GM11168 (cell line): Measurements from ENCODE around the gene SNAP91.
"Not testable (repeated sequence)": the region's sequence is repeated elsewhere in the genome, so short reads cannot be mapped to it uniquely, and the experiment has no call there.

Experiments
- in situ Hi-C: fragments of 300-500 bp; cut with MboI; formaldehyde crosslinking; loops from one replicate; pipeline ENCODE4 v1.12.0; 2022; ENCODE audit warnings: low sequenced_read_pairs; ENCODE audit not compliant: unreplicated experiment

The SNAP91 gene

DNA sequence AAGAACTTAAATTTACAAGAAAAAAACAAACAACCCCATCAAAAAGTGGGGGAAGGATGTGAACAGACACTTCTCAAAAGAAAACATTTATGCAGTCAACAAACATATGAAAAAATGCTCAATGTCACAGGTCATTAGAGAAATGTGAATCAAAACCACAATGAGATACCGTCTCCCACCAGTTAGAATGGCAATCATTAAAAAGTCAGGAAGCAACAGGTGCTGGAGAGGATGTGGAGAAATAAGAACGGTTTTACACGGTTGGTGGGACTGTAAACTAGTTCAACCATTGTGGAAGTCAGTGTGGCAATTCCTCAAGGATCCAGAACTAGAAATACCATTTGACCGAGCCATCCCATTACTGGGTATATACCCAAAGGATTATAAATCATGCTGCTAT lies 157.2 kb downstream of the SNAP91 start:
- in situ Hi-C loops, result not testable (repeated sequence)

DNA sequence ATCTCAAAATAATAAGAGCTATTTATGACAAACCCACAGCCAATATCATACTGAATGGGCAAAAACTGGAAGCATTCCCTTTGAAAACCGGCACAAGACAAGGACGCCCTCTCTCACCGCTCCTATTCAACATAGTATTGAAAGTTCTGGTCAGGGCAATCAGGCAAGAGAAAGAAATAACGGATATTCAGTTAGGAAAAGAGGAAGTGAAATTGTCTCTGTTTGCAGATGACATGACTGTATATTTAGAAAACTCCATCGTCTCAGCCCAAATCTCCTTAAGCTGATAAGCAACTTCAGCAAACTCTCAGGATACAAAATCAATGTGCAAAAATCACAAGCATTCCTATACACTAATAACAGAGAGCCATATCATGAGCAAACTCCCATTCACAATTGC lies 158.4 kb downstream of the SNAP91 start:
- in situ Hi-C loops, result not testable (repeated sequence)

DNA sequence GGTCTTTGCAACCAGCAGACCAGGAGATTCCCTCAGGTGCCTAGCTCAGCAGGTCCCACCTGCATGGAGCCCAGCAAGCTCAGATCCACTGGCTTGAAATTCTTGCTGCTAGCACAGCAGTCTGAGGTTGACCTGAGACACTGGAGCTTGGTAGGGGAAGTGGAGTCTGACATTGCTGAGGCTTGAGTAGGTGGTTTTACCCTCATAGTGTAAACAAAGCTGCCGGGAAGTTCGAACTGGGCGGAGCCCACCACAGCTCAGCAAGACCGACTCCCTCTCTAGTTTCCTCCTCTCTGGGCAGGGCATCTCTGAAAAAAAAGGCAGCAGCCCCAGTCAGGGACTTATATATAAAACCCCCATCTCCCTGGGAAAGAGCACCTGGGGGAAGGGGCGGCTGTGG lies 162.3 kb downstream of the SNAP91 start:
- in situ Hi-C loops, result no loop called here

DNA sequence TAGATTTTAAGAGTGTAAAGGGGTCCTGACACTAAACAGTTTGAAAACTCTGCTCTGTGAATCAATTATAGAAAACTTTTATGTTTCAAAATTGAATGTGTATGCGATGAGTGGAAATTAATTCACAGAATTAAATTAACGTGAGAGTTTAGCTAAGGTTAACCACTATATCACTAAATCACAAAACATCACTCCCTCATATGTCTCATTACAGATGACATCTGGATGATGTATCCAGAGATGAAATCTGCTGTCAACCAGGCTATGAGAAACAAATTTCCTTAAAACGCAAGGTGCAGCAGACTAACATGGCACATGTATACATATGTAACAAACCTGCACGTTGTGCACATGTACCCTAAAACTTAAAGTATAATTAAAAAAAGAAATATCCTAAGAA lies 169.2 kb downstream of the SNAP91 start:
- in situ Hi-C loops, result no loop called here

DNA sequence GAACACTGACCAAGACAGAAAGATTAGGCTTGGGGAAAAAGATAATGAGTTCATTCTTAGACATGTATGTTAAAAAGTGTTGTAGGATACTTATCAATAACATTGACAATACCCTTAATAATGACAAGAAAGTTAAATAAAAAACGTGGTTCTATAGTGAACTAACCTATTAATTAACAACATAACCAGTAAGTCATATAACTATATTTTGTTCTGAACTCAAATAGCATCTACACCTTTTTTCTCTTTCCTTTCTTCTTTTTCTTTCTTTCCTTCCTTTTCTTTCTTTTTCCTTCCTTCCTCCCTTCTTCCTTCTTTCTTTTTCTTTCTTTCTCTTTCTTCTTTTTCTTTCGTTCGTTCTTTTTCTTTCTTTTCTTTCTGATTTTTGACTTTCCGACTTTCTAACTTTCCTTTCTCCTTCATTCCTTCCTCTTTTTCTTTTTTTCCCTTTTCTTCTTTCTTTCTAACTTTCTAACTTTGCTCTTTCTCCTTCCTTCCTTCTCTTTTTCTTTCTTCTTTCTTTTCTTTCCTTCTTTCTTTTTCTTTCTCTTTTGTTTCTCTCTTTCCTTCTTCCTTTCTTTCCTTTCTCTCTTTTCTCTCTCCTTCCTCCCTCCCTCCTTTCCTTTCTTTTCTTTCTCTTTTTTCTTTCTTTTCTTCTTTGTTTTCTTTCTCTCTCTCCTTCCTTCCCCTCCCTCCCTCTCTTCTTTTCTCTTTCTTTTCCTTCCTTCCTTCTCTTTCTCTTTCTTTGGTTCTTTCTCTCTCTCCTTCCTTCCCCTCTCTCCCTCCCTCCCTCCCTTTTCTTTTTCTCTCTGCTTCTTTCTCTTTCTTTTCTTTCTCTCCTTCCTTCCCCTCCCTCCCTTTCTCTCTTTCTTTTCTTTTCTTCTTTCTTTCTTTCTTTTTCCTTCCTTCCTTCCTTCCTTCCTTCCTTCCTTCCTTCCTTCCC lies 172.0 kb downstream of the SNAP91 start:
- in situ Hi-C loops, result no loop called here

- in situ Hi-C loops, result no loop called here
Measured at GRCh38 chr6:83536034-83536646, 172.8 kb downstream of the SNAP91 start.

DNA sequence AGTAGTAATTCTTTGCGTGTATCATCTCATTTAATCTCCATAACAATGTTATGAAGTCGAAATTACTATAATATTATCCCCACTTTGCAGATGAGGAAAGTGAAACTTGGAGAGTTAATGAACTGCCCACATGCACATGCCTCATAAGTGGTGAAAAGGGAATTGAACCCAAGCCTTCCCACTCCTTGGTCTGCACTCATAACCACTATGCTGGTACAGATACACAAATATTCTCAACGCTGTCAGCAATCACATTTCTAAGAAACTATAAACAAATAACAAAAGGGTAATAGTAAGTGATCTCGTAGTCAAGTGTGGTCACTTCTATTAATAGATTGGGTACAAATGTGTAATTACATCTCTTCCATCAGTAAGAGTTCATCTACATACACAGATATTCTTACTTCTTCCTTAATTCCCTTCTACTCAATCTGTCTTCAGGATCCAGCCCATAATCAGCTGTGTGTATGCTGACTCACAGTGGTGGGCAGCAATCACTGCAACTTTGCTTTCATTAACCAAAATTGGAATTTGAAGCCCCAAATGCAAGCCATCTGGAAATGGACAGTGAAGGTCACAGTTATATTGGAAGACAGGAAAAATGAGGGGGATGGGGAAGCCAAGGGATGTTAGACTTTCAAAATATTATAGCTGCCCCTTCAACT lies 190.0 kb downstream of the SNAP91 start:
- in situ Hi-C loops, result loop anchor here (5.0 to 25.0 kb wide), 3 partner anchors 94 to 457 kb away; partner anchors contain the start of genes DOP1A and UBE3D

DNA sequence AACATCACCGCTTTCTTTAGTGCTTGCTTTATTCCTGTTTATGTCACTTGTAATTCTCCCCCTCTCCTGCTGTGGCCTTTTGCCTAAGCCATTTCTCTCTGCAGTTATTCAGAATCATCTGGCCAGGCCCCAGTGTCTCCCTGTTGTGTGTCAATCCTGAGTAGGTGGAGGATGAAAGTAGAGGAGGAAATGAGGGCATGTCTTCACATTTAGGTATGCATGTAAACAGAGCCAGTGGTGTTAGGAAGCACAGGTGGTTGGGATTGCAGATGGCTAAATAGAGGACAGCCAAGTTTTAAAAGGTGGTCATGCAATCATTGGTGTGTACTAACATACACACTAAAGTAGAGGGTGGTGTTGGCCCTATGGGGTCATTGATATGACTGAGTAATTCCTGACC lies 191.4 kb downstream of the SNAP91 start:
- in situ Hi-C loops, result loop anchor here (5.0 to 25.0 kb wide), 3 partner anchors 93 to 455 kb away; partner anchors contain the start of genes DOP1A and UBE3D

- in situ Hi-C loops, result loop anchor here (5.0 to 25.0 kb wide), 3 partner anchors 90 to 453 kb away; partner anchors contain the start of genes DOP1A and UBE3D
Measured at GRCh38 chr6:83514866-83515466, 193.9 kb downstream of the SNAP91 start.

DNA sequence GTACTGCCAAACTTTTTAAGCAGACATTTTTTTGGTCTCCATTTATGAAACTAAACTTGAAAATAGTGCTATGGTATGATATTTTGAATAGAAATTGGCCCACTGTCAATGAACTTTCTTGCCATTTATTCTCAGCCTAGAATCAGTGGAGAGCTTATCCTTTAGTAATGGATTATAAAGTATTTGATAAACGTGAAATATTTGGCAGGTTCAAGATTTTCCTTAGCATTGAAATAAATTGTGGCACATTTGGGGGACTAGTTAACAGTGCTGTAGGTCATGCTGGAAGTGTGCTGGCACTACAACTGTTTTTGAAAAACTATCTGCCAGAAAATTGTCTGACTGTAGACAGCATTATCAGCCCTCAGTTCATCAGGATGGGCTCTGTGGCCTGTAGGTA lies 194.4 kb downstream of the SNAP91 start:
- in situ Hi-C loops, result loop anchor here (10.0 to 25.0 kb wide), 2 partner anchors 90 to 452 kb away; partner anchors contain the start of genes DOP1A and UBE3D

DNA sequence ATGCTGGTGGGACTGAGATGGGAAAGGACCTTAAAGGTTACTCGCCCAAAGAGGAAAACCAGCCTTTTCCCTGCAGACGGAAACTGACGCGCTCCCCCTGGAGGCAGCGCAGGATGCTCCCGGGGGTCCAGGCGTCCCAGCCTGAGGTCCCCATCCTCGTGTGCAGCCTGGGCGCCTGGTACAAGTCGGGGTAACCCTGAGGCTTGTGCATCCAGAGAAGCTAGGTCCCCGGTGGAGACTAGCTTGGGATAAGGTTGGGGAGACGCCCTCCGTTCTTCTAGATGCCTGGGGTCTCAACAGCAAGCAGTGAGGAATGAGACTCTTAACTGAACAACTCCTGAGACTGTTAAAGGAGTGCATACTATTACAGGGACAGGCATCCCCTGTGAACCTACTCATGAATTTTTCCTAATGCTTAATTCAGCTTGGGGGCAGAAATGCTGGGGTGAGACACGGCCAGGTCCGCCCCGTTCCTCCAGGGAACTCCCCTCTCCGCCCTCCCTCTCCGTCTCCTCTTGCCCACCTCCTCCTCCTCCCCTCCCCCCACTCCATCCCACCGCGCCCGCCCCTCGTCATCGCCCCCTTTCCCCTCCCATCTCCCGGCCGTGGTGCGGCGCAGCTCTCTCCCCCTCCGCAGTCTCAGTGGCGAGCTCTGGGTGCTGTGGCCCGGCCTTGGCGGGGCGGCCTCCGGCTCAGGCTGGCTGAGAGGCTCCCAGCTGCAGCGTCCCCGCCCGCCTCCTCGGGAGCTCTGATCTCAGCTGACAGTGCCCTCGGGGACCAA lies 196.8 kb downstream of the SNAP91 start, which contains the start of gene PRSS35:
Gene PRSS35, plus strand, starts transcription at position 634 of the 781 bp plus-strand sequence. CDS start 10,908 bp downstream, outside the sequence.
- in situ Hi-C loops, result loop anchor here (10.0 to 25.0 kb wide), 2 partner anchors 87 to 450 kb away; partner anchors contain the start of genes DOP1A and UBE3D

DNA sequence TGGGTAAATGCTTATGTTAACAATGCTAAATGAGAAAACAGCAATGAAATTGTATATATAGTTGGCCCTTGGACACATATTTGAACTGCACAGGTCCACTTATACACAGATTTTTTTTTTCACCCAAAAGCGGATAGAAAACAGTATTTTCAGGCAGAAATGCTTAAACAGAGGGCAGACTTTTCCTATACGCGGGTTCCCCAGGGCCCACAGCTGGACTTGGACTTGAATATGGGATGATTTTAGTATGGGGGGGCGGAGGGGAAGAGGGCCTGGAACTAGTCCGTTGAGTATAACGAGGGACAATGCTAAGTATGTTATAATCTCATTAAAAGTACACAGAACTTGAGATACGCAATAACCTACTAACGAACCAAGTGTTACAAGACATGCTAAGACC lies 197.6 kb downstream of the SNAP91 start:
- in situ Hi-C loops, result loop anchor here (10.0 to 25.0 kb wide), 2 partner anchors 86 to 449 kb away; partner anchors contain the start of genes DOP1A and UBE3D

GRCh38 chr6:83510791-83511190 lies 198.1 kb downstream of the SNAP91 start:
- in situ Hi-C loops, result loop anchor here (10.0 to 25.0 kb wide), 2 partner anchors 86 to 448 kb away; partner anchors contain the start of genes DOP1A and UBE3D

DNA sequence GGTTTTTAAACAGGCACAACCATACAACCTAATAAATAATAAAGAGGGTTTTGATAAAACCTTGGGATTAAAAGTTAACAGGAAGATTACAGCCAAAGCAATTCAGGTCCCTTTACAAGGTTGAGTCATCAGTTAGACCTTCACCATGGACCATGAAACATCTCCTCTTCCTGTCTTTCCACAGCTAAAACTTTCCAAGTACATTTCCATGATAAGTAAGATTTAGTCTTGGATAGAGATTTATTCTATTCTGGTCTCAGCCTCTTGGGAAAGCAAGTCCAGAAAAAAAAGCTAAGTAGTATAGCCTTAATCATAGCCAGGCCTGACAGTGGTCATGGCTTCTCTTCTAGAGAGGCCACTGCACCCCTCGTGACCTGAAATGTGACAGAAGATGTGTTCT lies 199.5 kb downstream of the SNAP91 start:
- in situ Hi-C loops, result loop anchor here (25.0 kb wide), 1 partner anchor 447 kb away; the partner anchor contains the start of genes DOP1A and UBE3D

GRCh38 chr6:83505356-83505755 lies 203.5 kb downstream of the SNAP91 start:
- in situ Hi-C loops, result loop anchor here (25.0 kb wide), 1 partner anchor 443 kb away; the partner anchor contains the start of genes DOP1A and UBE3D
